Measurements from ENCODE around the gene TMEM182. TPM values are rescaled to one million over a fixed set of nuclear protein-coding genes. Genes with fewer than 3 reads are reported as not detected.
A peak's percentile ranks its signal among the peaks of the same experiment; 100 is the strongest.

Gene TMEM182
- total RNA-seq, 2 donors from 2014 or later: 4.2 to 5.6 TPM

DNA sequence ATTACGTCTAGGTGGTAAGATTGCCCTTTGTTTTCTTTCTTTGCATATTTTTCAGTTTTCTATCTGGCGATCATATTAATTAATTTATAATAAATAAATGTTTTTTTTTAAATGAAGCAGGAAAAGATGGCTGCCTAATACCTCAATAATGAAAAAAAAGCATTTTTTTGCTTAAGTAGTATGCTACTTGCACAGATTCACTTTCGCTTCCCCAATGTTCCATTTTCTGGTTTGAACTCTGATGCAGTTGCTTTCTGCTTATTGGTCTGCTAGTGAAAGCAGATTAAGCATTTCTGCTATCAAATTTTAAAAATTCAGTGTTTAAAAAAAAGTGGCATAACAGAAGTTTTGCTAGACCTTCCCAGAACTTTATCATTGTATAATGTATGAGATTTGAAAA is 11.9 kb upstream of the TMEM182 start:
- TF ChIP-seq, protein P1, sequence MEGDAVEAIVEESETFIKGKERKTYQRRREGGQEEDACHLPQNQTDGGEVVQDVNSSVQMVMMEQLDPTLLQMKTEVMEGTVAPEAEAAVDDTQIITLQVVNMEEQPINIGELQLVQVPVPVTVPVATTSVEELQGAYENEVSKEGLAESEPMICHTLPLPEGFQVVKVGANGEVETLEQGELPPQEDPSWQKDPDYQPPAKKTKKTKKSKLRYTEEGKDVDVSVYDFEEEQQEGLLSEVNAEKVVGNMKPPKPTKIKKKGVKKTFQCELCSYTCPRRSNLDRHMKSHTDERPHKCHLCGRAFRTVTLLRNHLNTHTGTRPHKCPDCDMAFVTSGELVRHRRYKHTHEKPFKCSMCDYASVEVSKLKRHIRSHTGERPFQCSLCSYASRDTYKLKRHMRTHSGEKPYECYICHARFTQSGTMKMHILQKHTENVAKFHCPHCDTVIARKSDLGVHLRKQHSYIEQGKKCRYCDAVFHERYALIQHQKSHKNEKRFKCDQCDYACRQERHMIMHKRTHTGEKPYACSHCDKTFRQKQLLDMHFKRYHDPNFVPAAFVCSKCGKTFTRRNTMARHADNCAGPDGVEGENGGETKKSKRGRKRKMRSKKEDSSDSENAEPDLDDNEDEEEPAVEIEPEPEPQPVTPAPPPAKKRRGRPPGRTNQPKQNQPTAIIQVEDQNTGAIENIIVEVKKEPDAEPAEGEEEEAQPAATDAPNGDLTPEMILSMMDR (conservative IDR thresholded peaks at IDR 0.05): no peak
- Mint-ChIP-seq H3K27ac (no peak overlapping the region), H3K4me1 (peaks cover under 1% of the 10 kb centered on the region), H3K36me3 (ENCODE audit: low read depth) (no peaks in the 10 kb centered on the region), H3K27me3 (ENCODE audit: insufficient read depth) (no peaks in the 10 kb centered on the region), H3K9me3 (no peaks in the 10 kb centered on the region), H3K4me3 (no peak overlapping the region)
- no peak overlapping the region for H3K9ac ChIP-seq (ENCODE audit: extremely low read depth, low read length, poor library complexity, severe bottlenecking)
- no peak overlapping the region for H3K27ac ChIP-seq (ENCODE audit: low read depth, low read length)
- peaks cover 14% of the 10 kb centered on the region for H3K9me3 ChIP-seq (ENCODE audit: control insufficient read depth, low read length)
- H3K27me3 ChIP-seq (ENCODE audit: control insufficient read depth, insufficient read depth, low read length, poor library complexity, severe bottlenecking): no peaks in the 10 kb centered on the region
- WGBS, 2 experiments (ENCODE audit: insufficient coverage in 1 of 2, insufficient read length in 1 of 2): 100% methylated on average over 2 of the region's 3 CpGs; no CpG with 5 or more reads in 1 of the 2 experiments
- H3K36me3 ChIP-seq (ENCODE audit: control insufficient read depth, insufficient read depth, low read length): no peaks in the 10 kb centered on the region
- DNase-seq: no peak
- no peaks in the 10 kb centered on the region for H3K4me1 ChIP-seq (ENCODE audit: control insufficient read depth, insufficient read depth, low read length)
- H3K4me3 ChIP-seq (ENCODE audit: low read length): no peak overlapping the region

DNA sequence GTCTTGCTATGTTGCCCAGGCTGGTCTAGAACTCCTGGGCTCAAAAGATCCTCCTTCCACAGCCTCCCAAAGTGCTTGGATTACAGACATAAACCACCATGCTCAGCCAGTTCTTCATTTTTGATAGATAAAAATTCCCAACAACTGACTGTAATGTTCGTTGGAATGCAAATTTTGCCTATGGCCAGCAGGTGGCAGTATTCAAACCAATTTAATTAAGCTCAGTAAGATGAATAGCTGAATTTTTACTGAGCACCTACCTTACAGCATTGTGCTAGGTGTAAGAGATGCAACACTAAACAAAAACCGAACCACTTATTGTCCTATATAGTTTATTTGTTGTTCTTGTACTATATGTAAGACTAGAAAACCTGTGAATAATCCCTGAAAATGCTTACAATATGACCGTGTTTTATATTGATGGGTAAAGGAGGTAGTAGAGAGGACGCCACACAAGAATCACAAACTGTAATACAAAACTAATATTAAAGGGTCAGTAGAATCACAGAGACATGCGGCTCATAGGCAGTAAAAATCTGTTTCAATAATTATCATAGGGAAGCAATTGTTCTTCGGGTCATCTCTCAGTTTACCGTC is 8.2 kb upstream of the TMEM182 start:
- H3K4me3 ChIP-seq (ENCODE audit: low read length): no peak overlapping the region
- H3K9me3 ChIP-seq (ENCODE audit: control insufficient read depth, low read length): peaks cover 7% of the 10 kb centered on the region
- no peaks in the 10 kb centered on the region for H3K36me3 ChIP-seq (ENCODE audit: control insufficient read depth, insufficient read depth, low read length)
- Mint-ChIP-seq H3K36me3 (ENCODE audit: low read depth) (peaks cover 4% of the 10 kb centered on the region), H3K27me3 (ENCODE audit: insufficient read depth) (no peaks in the 10 kb centered on the region), H3K9me3 (peaks cover 3% of the 10 kb centered on the region), H3K4me3 (no peak overlapping the region), H3K27ac (no peak overlapping the region), H3K4me1 (peaks cover 5% of the 10 kb centered on the region)
- no peak overlapping the region for H3K9ac ChIP-seq (ENCODE audit: extremely low read depth, low read length, poor library complexity, severe bottlenecking)
- no peaks in the 10 kb centered on the region for H3K4me1 ChIP-seq (ENCODE audit: control insufficient read depth, insufficient read depth, low read length)
- no peak for DNase-seq
- no peaks in the 10 kb centered on the region for H3K27me3 ChIP-seq (ENCODE audit: control insufficient read depth, insufficient read depth, low read length, poor library complexity, severe bottlenecking)
- no peak overlapping the region for H3K27ac ChIP-seq (ENCODE audit: low read depth, low read length)
- 83 to 100% methylated on average over 2 to 6 of the region's 7 CpGs for WGBS, 2 experiments (ENCODE audit: insufficient coverage in 1 of 2, insufficient read length in 1 of 2)
- TF ChIP-seq, protein P1 (conservative IDR thresholded peaks at IDR 0.05): peak; percentile 91

GRCh38 chr2:102754456-102755145 is 7.2 kb upstream of the TMEM182 start:
- no peak overlapping the region for H3K9ac ChIP-seq (ENCODE audit: extremely low read depth, low read length, poor library complexity, severe bottlenecking)
- Mint-ChIP-seq H3K9me3 (peaks cover 3% of the 10 kb centered on the region), H3K27me3 (ENCODE audit: insufficient read depth) (no peaks in the 10 kb centered on the region), H3K36me3 (ENCODE audit: low read depth) (peaks cover 4% of the 10 kb centered on the region), H3K27ac (no peak overlapping the region), H3K4me3 (no peak overlapping the region), H3K4me1 (peaks cover 5% of the 10 kb centered on the region)
- H3K36me3 ChIP-seq (ENCODE audit: control insufficient read depth, insufficient read depth, low read length): no peaks in the 10 kb centered on the region
- no peak overlapping the region for H3K27ac ChIP-seq (ENCODE audit: low read depth, low read length)
- TF ChIP-seq, protein P1 (conservative IDR thresholded peaks at IDR 0.05): no peak
- no peaks in the 10 kb centered on the region for H3K27me3 ChIP-seq (ENCODE audit: control insufficient read depth, insufficient read depth, low read length, poor library complexity, severe bottlenecking)
- no peak overlapping the region for H3K4me3 ChIP-seq (ENCODE audit: low read length)
- peaks cover 7% of the 10 kb centered on the region for H3K9me3 ChIP-seq (ENCODE audit: control insufficient read depth, low read length)
- H3K4me1 ChIP-seq (ENCODE audit: control insufficient read depth, insufficient read depth, low read length): no peaks in the 10 kb centered on the region
- DNase-seq: no peak
- WGBS, 2 experiments (ENCODE audit: insufficient coverage in 1 of 2, insufficient read length in 1 of 2): 86 to 93% methylated on average over 1 to 2 of the region's 3 CpGs
